GM19328 (cell line): Measurements from ENCODE around the gene GBP5.
"Not testable (repeated sequence)": the region's sequence is repeated elsewhere in the genome, so short reads cannot be mapped to it uniquely, and the experiment has no call there.

Source experiments
- ATAC-seq: cut with Tn5 transposase; IDR thresholded peaks from one replicate; pipeline ENCODE4 v1.9.1; 2021; ENCODE audit warnings: mild to moderate bottlenecking, moderate library complexity; ENCODE audit not compliant: unreplicated experiment

GBP5 gene

GRCh38 chr1:89284078-89284763 lies 11.6 kb upstream of the GBP5 start:
- ATAC-seq, result not testable (repeated sequence)

GRCh38 chr1:89280766-89281165 lies 8.1 kb upstream of the GBP5 start:
- no peak for ATAC-seq

- ATAC-seq, result no peak
These were observed 6.4 kb upstream of the GBP5 start for GRCh38 chr1:89279011-89279466.

GRCh38 chr1:89277725-89278124 lies 5.1 kb upstream of the GBP5 start:
- ATAC-seq, result no peak

GRCh38 chr1:89276690-89277089 lies 4.0 kb upstream of the GBP5 start:
- ATAC-seq, result no peak

GRCh38 chr1:89274411-89274857 lies 1.8 kb upstream of the GBP5 start:
- ATAC-seq, result no peak

- ATAC-seq, result no peak
These were observed 691 bp upstream of the GBP5 start for GRCh38 chr1:89273324-89273778.

- no peak for ATAC-seq
These were observed 1.2 kb downstream of the GBP5 start for GRCh38 chr1:89271341-89272015.

- ATAC-seq, result no peak
These were observed 2.2 kb downstream of the GBP5 start for GRCh38 chr1:89270423-89270822.

GRCh38 chr1:89269277-89269676 lies 3.4 kb downstream of the GBP5 start:
- ATAC-seq, result no peak

- ATAC-seq, result no peak
These were observed 10.0 kb downstream of the GBP5 start for GRCh38 chr1:89262643-89263042.

GRCh38 chr1:89261926-89262515 lies 10.6 kb downstream of the GBP5 start:
- no peak for ATAC-seq

- no peak for ATAC-seq
These were observed 11.9 kb downstream of the GBP5 start for GRCh38 chr1:89260566-89261255.

- no peak for ATAC-seq
These were observed 12.6 kb downstream of the GBP5 start for GRCh38 chr1:89260042-89260441.

GRCh38 chr1:89259283-89259971 lies 13.2 kb downstream of the GBP5 start:
- ATAC-seq, result no peak

- no peak for ATAC-seq
These were observed 15.6 kb downstream of the GBP5 start for GRCh38 chr1:89257041-89257440.

- not testable (repeated sequence) for ATAC-seq
These were observed 17.1 kb downstream of the GBP5 start for GRCh38 chr1:89255581-89255980.

- no peak for ATAC-seq
These were observed 17.9 kb downstream of the GBP5 start for GRCh38 chr1:89254658-89255287.

GRCh38 chr1:89243046-89243445 lies 29.6 kb downstream of the GBP5 start:
- no peak for ATAC-seq
